GM12892 (cell line): ENCODE results near the gene GREB1L.

Experiments
- POLR2A ChIP-seq: IDR thresholded peaks from 2 replicates; pipeline ENCODE4 v1.6.1; 2011; ENCODE audit warnings: low read depth, low read length, control low read depth
- POLR2AphosphoS5 ChIP-seq: IDR thresholded peaks from 2 replicates; pipeline ENCODE4 v1.6.1; 2011; ENCODE audit warnings: low read depth, low read length, control low read depth
- TAF1 ChIP-seq: IDR thresholded peaks from 2 replicates; pipeline ENCODE4 v1.6.1; 2011; ENCODE audit warnings: low read depth, mild to moderate bottlenecking, control low read depth, low read length, borderline replicate concordance

- TF ChIP-seq POLR2A (no peak), TAF1 (no peak), POLR2AphosphoS5 (no peak)
Observed at GRCh38 chr18:21489919-21490495, 248.0 kb downstream of the GREB1L start.
